UCSD-AML1 (cell line): ENCODE data around the gene LIMS4.
"Not testable (repeated sequence)": the region's sequence is repeated elsewhere in the genome, so short reads cannot be mapped to it uniquely, and the experiment has no call there.

ENCODE experiments used
- DNase-seq: peaks from one replicate; lab custom pipeline; 2025; ENCODE audit not compliant: unreplicated experiment; lab: John Stamatoyannopoulos, UW

The LIMS4 gene, protein sequence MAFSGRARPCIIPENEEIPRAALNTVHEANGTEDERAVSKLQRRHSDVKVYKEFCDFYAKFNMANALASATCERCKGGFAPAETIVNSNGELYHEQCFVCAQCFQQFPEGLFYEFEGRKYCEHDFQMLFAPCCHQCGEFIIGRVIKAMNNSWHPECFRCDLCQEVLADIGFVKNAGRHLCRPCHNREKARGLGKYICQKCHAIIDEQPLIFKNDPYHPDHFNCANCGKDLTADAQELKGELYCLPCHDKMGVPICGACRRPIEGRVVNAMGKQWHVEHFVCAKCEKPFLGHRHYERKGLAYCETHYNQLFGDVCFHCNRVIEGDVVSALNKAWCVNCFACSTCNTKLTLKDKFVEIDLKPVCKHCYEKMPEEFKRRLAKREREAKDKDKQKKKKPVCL

GRCh38 chr2:110472171-110473058 lies at the start of gene LIMS4:
Gene LIMS4 (minus strand): TSS chr2:110472816. CDS start chr2:110472778, 38 bp downstream.
- DNase-seq, result not testable (repeated sequence)

- not testable (repeated sequence) for DNase-seq
These were observed 27.2 kb upstream of the LIMS4 start for GRCh38 chr2:110499755-110500377.

DNA sequence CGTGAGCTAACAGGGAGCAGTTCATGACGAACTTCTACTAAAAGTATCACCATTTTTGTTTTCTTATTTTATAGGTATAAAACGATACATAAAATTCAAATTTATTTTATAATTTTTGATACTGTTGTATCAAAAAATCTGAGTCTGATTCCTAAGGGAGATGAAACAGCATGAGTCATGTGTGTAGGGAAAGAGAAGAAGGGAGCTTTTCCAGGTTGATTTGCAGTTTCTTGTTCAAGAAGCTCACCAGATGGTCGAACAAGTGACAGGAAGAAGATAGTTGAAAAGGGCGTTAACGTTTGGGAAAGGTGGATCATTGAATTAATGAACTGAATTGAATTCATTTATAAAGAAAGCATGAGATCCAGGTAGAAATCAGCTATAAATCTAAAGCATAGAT lies 23.4 kb upstream of the LIMS4 start:
- DNase-seq, result not testable (repeated sequence)

DNA sequence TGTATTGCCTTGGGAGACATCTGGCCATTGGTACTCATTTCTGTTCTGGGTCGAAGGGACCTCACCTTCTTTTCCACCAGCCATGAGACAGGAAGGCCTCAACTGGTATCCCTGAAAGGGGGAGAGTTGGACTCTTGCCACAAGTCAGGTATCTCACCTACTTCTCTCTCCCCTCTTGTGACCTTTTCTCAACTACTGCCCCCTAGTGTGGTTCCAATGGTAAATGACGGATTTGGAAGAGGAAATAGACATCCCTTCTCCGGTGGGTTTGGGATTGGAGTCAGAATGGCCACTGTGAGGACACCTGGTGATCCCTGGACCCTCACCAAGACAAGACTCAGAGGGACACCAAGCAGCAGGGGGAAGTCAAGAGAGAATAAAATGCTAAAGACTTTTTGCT lies 21.9 kb upstream of the LIMS4 start:
- not testable (repeated sequence) for DNase-seq

DNA sequence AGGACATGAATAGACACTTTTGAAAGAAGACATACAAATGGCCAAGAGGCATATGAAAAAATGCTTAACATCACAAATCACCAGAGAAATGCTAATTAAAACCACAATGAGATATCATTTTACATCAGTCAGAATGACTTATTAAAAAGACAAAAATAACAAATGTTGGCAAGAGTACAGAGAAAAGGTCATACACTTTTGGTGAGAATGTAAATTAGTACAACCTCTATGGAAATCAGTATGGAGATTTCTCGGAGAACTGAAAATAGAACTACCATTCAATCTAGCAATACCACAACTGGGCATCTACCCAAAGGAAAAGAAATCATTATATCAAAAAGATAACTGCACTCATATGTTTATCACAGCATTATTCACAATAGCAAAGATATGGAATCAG lies 16.4 kb upstream of the LIMS4 start:
- not testable (repeated sequence) for DNase-seq

DNA sequence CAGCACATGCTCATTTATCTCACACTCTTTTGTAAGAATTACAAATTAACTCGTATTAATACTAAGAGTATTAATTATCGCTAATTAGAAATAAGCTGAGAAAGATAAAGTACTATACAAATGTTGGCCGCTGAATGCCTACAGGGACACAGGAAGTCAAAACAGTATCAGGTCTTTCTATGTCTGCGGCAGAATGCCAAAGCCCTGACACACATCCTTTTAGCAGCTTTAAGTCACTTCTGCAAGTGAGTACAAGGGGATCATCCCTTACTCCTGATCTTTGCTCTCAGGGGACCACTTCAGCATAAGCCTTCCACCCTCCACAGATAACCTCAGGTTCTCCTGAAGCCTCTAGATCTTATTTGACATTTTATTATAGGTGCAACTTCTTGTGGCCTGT lies 10.1 kb upstream of the LIMS4 start:
- not testable (repeated sequence) for DNase-seq

GRCh38 chr2:110481200-110481599 lies 8.6 kb upstream of the LIMS4 start:
- DNase-seq, result not testable (repeated sequence)

DNA sequence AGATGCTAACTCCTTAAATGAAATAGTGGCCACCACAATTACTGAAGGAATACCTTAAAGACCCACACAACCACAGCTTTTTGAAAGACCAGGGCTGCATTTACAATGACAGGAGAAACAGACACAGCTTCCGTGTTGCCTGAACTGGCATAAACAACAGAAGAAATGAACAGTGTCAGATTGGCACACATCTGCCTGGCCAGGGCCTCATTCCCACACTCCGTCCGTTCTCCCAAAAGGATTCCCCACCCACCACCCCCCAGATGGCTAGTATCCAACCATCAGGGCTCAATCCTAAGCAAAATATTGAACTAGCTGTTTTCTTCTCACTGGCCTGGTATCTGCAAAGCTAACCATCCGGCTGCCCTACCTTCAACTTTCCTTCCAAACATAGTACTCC lies 7.5 kb upstream of the LIMS4 start:
- not testable (repeated sequence) for DNase-seq

GRCh38 chr2:110477370-110477769 lies 4.8 kb upstream of the LIMS4 start:
- DNase-seq, result not testable (repeated sequence)

- not testable (repeated sequence) for DNase-seq
These were observed 4.3 kb upstream of the LIMS4 start for GRCh38 chr2:110476952-110477351.

DNA sequence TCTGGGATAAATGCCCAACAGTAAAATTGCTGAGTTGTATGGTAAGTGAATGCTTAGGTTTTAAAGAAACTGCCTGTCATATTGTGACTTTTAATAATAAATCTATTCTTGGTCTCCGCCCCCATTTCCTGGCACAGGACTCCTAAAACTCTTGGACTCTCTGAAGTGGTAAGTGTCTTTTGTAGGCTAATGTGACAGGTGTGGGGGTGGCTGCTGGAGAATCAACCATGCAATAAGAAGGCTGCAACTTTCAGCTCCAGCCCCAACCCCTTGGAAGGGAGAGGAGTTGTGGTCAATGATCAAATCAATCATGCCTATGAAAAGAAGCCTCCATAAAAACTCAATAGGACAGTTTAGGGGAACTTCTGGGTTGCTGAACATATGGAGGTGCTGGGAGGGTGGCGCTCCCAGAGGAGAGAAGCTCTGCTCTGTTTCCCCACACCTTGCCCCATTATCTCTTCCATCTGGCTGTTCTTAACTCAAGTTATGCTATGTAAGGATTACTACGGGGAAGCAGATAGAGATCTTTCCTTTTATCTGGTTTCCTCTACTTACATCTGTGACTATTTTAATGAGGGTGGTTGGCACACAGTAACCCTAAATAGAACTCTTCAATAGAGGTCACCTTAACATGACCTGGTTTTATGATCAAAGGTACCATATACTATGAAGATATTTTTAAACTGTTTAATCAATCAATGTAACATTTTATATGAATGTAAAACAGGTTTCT lies 3.2 kb upstream of the LIMS4 start:
- DNase-seq, result not testable (repeated sequence)

DNA sequence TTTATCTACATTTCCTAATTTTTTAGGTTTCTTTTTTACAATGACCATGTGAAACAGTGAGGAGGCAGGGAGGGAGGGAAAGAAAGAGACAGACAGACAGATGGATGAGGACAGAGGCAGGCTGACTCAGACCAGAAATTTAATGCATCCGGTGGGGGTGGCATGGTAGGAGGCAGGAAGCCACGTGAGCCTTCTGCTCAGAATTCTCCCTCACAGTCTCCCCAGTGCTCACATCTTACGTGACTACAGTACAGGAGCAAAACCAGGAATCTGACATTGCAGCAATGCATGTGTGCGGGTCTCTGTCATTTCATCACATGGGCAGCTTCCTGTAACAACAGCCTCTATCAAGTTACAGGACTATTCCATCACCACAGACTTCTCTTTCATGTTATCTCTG lies 2.3 kb upstream of the LIMS4 start:
- not testable (repeated sequence) for DNase-seq

DNA sequence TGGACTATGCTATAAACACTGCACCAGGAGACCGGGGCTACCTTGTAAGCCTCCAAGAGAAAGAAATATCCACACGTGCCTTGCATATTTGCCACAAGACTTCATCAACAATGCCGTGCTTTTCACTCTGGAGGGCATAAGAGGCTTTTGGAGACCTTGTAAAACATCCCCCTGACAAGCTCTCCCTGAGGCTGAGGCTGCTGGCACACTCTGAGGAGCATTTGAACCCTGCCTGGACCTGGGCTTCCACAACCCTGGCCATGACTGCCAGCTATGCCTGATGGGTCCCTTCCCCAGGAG lies 393 bp upstream of the LIMS4 start:
- DNase-seq, result not testable (repeated sequence)

- DNase-seq, result not testable (repeated sequence)
These were observed 3.7 kb downstream of the LIMS4 start for GRCh38 chr2:110468921-110469320.

GRCh38 chr2:110465312-110465711 lies 7.3 kb downstream of the LIMS4 start:
- not testable (repeated sequence) for DNase-seq

GRCh38 chr2:110462458-110462857 lies 10.2 kb downstream of the LIMS4 start:
- DNase-seq, result not testable (repeated sequence)

- DNase-seq, result not testable (repeated sequence)
These were observed 12.3 kb downstream of the LIMS4 start for GRCh38 chr2:110460318-110460717.

GRCh38 chr2:110457214-110457590 lies 15.4 kb downstream of the LIMS4 start:
- not testable (repeated sequence) for DNase-seq

- DNase-seq, result not testable (repeated sequence)
These were observed 16.1 kb downstream of the LIMS4 start for GRCh38 chr2:110456291-110457213.
